ENCODE data around the gene ABCA2.

GRCh38 chr9:137070906-137071275, 42.9 kb upstream of the ABCA2 start:
- TF ChIP-seq SIN3A (IDR thresholded peaks at IDR 0.05; ENCODE audit: borderline replicate concordance, insufficient read depth, low read depth, low read length) (no peak), POLR2AphosphoS5 (IDR thresholded peaks at IDR 0.05; ENCODE audit: low read depth, low read length) (no peak), TCF7L2 (IDR thresholded peaks at IDR 0.05; ENCODE audit: low read depth, low read length) (no peak)
- TF ChIP-seq, protein P1, sequence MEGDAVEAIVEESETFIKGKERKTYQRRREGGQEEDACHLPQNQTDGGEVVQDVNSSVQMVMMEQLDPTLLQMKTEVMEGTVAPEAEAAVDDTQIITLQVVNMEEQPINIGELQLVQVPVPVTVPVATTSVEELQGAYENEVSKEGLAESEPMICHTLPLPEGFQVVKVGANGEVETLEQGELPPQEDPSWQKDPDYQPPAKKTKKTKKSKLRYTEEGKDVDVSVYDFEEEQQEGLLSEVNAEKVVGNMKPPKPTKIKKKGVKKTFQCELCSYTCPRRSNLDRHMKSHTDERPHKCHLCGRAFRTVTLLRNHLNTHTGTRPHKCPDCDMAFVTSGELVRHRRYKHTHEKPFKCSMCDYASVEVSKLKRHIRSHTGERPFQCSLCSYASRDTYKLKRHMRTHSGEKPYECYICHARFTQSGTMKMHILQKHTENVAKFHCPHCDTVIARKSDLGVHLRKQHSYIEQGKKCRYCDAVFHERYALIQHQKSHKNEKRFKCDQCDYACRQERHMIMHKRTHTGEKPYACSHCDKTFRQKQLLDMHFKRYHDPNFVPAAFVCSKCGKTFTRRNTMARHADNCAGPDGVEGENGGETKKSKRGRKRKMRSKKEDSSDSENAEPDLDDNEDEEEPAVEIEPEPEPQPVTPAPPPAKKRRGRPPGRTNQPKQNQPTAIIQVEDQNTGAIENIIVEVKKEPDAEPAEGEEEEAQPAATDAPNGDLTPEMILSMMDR (IDR thresholded peaks at IDR 0.05) = no peak
- TF ChIP-seq, protein P2, sequence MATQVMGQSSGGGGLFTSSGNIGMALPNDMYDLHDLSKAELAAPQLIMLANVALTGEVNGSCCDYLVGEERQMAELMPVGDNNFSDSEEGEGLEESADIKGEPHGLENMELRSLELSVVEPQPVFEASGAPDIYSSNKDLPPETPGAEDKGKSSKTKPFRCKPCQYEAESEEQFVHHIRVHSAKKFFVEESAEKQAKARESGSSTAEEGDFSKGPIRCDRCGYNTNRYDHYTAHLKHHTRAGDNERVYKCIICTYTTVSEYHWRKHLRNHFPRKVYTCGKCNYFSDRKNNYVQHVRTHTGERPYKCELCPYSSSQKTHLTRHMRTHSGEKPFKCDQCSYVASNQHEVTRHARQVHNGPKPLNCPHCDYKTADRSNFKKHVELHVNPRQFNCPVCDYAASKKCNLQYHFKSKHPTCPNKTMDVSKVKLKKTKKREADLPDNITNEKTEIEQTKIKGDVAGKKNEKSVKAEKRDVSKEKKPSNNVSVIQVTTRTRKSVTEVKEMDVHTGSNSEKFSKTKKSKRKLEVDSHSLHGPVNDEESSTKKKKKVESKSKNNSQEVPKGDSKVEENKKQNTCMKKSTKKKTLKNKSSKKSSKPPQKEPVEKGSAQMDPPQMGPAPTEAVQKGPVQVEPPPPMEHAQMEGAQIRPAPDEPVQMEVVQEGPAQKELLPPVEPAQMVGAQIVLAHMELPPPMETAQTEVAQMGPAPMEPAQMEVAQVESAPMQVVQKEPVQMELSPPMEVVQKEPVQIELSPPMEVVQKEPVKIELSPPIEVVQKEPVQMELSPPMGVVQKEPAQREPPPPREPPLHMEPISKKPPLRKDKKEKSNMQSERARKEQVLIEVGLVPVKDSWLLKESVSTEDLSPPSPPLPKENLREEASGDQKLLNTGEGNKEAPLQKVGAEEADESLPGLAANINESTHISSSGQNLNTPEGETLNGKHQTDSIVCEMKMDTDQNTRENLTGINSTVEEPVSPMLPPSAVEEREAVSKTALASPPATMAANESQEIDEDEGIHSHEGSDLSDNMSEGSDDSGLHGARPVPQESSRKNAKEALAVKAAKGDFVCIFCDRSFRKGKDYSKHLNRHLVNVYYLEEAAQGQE (IDR thresholded peaks at IDR 0.05; ENCODE audit: insufficient read depth in 1 of 2, low read depth in 2 of 2, low read length in 1 of 2) = no peak
